ENCODE measurements around the gene TDRD7. TPM values are rescaled to one million over a fixed set of nuclear protein-coding genes. Genes with fewer than 3 reads are reported as not detected.

The TDRD7 gene
- polyA plus RNA-seq, 2 donors = 5.2 to 6.7 TPM

DNA sequence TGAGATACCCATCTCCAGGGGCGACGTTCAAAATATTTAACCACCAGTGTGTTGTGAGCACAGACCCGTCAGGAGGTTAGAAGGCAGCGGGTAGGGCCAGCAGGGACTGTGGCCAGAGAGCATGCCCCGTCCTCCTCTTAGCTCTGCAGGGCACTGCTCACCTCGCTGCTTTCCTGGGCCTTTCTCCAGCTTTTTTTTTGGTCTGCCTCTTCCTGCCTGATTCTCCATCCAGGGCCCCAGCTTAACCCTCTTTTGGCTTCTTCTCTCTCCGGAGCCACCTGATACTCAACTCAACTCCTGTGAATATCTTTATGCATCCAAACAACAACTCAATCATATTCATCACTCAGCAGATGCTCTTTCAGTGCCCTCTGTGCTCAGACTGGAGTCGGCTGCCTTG is 133.6 kb downstream of the TDRD7 start:
- Histone ChIP-seq H3K4me1 (ENCODE audit: control insufficient read depth in 2 of 2, insufficient read depth in 2 of 2, low read length in 1 of 2) (no peaks in the 10 kb centered on the region), H3K9me3 (ENCODE audit: control insufficient read depth in 2 of 2, insufficient read depth in 1 of 2, low read depth in 1 of 2, low read length in 1 of 2) (no peaks in the 10 kb centered on the region), H3K36me3 (ENCODE audit: control insufficient read depth in 2 of 2, insufficient read depth in 2 of 2, low read length in 1 of 2) (no peaks in the 10 kb centered on the region), H3K27me3 (ENCODE audit: control insufficient read depth in 1 of 2, insufficient read depth in 2 of 2, low read length in 2 of 2) (no peaks in the 10 kb centered on the region), H3K27ac (ENCODE audit: low read depth in 2 of 2, low read length in 1 of 2) (no peak overlapping the region), H3K4me3 (ENCODE audit: low read depth in 1 of 2, low read length in 2 of 2) (no peak overlapping the region)
- WGBS, 2 donors = 52 to 63% methylated on average over 8 of the region's 8 CpGs

Other genes with a start within 250 kb of the TDRD7 start
- 1 to 10 TPM in 1 of 2 donors, under 1 TPM in 1; 0.51 to 1.6 TPM for gene CCDC180, start 104.4 kb upstream of the TDRD7 start, polyA plus RNA-seq
- gene TMOD1, start 89.6 kb downstream of the TDRD7 start, polyA plus RNA-seq = 1 to 10 TPM; 3.2 to 7.1 TPM
- gene TSTD2, start 221.3 kb downstream of the TDRD7 start, polyA plus RNA-seq = 1 to 10 TPM; 7.1 to 7.9 TPM
- gene NCBP1, start 221.7 kb downstream of the TDRD7 start, polyA plus RNA-seq = 1 to 10 TPM; 6.7 to 8.1 TPM